Measurements from ENCODE around the gene WFDC8. TPM values are rescaled to one million over a fixed set of nuclear protein-coding genes. Genes with fewer than 3 reads are reported as not detected.
A peak's percentile ranks its signal among the peaks of the same experiment; 100 is the strongest.
"Not testable (repeated sequence)": the region's sequence is repeated elsewhere in the genome, so short reads cannot be mapped to it uniquely, and the experiment has no call there.

The WFDC8 gene
- total RNA-seq, 1 experiment from 2014 or later = not detected

- CTCF ChIA-PET = interaction anchor here (0.6 to 2.5 kb wide), 4 partner anchors 9 to 1406 kb away, joined by 3 to 25 read pairs (median 4); partner anchors contain the start of gene WFDC10A
- Histone ChIP-seq H3K4me1 (peaks cover 27% of the 10 kb centered on the region), H3K36me3 (ENCODE audit: control insufficient read depth, insufficient read depth, low read length) (no peaks in the 10 kb centered on the region)
These were observed 2.1 kb downstream of the WFDC8 start for GRCh38 chr20:45576995-45577394.

GRCh38 chr20:45575931-45576330 is 3.2 kb downstream of the WFDC8 start:
- TF ChIP-seq CTCF (IDR thresholded peaks at IDR 0.05; ENCODE audit: insufficient read depth in 1 of 2, low read depth in 1 of 2, low read length in 1 of 2, severe bottlenecking in 1 of 2, unreplicated experiment in 1 of 2) = no peak
- intact Hi-C loops (cut with micrococcal nuclease; ENCODE audit: unreplicated experiment) = loop anchor here (2.0 kb wide), 1 partner anchor 29 kb away; the partner anchor contains the start of gene EPPIN
- no peak overlapping the region for H3K4me3 Mint-ChIP-seq (ENCODE audit: unreplicated experiment)
- H3K36me3 Mint-ChIP-seq (ENCODE audit: insufficient read depth, unreplicated experiment) = peaks cover 6% of the 10 kb centered on the region
- ChIA-PET CTCF (interaction anchor here (0.6 to 1.3 kb wide), 3 partner anchors 27 to 253 kb away, joined by 4 to 14 read pairs (median 9); no protein-coding TSS in a partner anchor), POLR2A (no interaction called here)
- Histone ChIP-seq H3K27me3 (replicated peaks; ENCODE audit: control insufficient read depth, insufficient read depth, low read length) (no peaks in the 10 kb centered on the region), H3K4me3 (ENCODE audit: low read depth, low read length) (no peak overlapping the region), H3K36me3 (ENCODE audit: control insufficient read depth, insufficient read depth, low read length) (no peaks in the 10 kb centered on the region), H3K9me3 (peaks cover 4% of the 10 kb centered on the region; the same call in 1 of the 2 replicates), H3K4me1 (peaks cover 27% of the 10 kb centered on the region)
- DNase-seq = peak in 1 of 2 experiments; percentile 36
- no TSS peak for BruUV-seq (replicated peaks)
- H3K27ac Mint-ChIP-seq (ENCODE audit: unreplicated experiment) = no peak overlapping the region
- H3K9me3 Mint-ChIP-seq (ENCODE audit: unreplicated experiment) = no peaks in the 10 kb centered on the region
- H3K27me3 Mint-ChIP-seq (ENCODE audit: insufficient read depth, unreplicated experiment) = no peaks in the 10 kb centered on the region
- peaks cover 29% of the 10 kb centered on the region for H3K4me1 Mint-ChIP-seq (ENCODE audit: low read depth, unreplicated experiment)

More at GRCh38 chr20:45576995-45577394, 2.1 kb downstream of the WFDC8 start:
- BruUV-seq (replicated peaks) = no TSS peak
- H3K4me3 ChIP-seq (ENCODE audit: low read depth, low read length) = no peak overlapping the region
- no peaks in the 10 kb centered on the region for H3K27me3 ChIP-seq (replicated peaks; ENCODE audit: control insufficient read depth, insufficient read depth, low read length)
- Mint-ChIP-seq H3K4me3 (ENCODE audit: unreplicated experiment) (peak overlapping the region; percentile 15), H3K27me3 (ENCODE audit: insufficient read depth, unreplicated experiment) (no peaks in the 10 kb centered on the region), H3K9me3 (ENCODE audit: unreplicated experiment) (no peaks in the 10 kb centered on the region), H3K36me3 (ENCODE audit: insufficient read depth, unreplicated experiment) (peaks cover 6% of the 10 kb centered on the region), H3K27ac (ENCODE audit: unreplicated experiment) (peak overlapping the region; percentile 63), H3K4me1 (ENCODE audit: low read depth, unreplicated experiment) (peaks cover 29% of the 10 kb centered on the region)
- intact Hi-C loops (cut with micrococcal nuclease; ENCODE audit: unreplicated experiment) = loop anchor here (2.0 kb wide), 1 partner anchor 30 kb away; the partner anchor contains the start of gene EPPIN
- TF ChIP-seq CTCF (IDR thresholded peaks at IDR 0.05; ENCODE audit: insufficient read depth in 1 of 2, low read depth in 1 of 2, low read length in 1 of 2, severe bottlenecking in 1 of 2, unreplicated experiment in 1 of 2) = no peak
- peaks cover 4% of the 10 kb centered on the region; the same call in 1 of the 2 replicates for H3K9me3 ChIP-seq
- DNase-seq = peak; percentile 62 to 66
- POLR2A ChIA-PET = interaction anchor here (0.8 kb wide), 1 partner anchor 358 kb away, joined by 9 read pairs; no protein-coding TSS in a partner anchor

- H3K27ac Mint-ChIP-seq (ENCODE audit: unreplicated experiment); H3K36me3 ChIP-seq (ENCODE audit: control insufficient read depth, insufficient read depth, low read length); DNase-seq; H3K27me3 Mint-ChIP-seq (ENCODE audit: insufficient read depth, unreplicated experiment); BruUV-seq (replicated peaks); H3K9me3 ChIP-seq; POLR2A ChIA-PET; H3K27me3 ChIP-seq (replicated peaks; ENCODE audit: control insufficient read depth, insufficient read depth, low read length); H3K9me3 Mint-ChIP-seq (ENCODE audit: unreplicated experiment); H3K4me3 Mint-ChIP-seq (ENCODE audit: unreplicated experiment); H3K4me3 ChIP-seq (ENCODE audit: low read depth, low read length); H3K4me1 ChIP-seq; intact Hi-C loops (cut with micrococcal nuclease; ENCODE audit: unreplicated experiment); H3K36me3 Mint-ChIP-seq (ENCODE audit: insufficient read depth, unreplicated experiment); H3K4me1 Mint-ChIP-seq (ENCODE audit: low read depth, unreplicated experiment): not testable (repeated sequence)
- CTCF ChIA-PET = interaction anchor here (0.6 kb wide), 1 partner anchor 250 kb away, joined by 4 read pairs; no protein-coding TSS in a partner anchor
These were observed 9.4 kb downstream of the WFDC8 start for GRCh38 chr20:45569650-45570049.
